GM03348 (cell line): Measurements from ENCODE around the gene TERT.
"Not testable (repeated sequence)": the region's sequence is repeated elsewhere in the genome, so short reads cannot be mapped to it uniquely, and the experiment has no call there.

Experiments used
- DNase-seq: peaks from one replicate; pipeline ENCODE4 v3.0.0; 2012; ENCODE audit warnings: low spot score

TERT gene

DNA sequence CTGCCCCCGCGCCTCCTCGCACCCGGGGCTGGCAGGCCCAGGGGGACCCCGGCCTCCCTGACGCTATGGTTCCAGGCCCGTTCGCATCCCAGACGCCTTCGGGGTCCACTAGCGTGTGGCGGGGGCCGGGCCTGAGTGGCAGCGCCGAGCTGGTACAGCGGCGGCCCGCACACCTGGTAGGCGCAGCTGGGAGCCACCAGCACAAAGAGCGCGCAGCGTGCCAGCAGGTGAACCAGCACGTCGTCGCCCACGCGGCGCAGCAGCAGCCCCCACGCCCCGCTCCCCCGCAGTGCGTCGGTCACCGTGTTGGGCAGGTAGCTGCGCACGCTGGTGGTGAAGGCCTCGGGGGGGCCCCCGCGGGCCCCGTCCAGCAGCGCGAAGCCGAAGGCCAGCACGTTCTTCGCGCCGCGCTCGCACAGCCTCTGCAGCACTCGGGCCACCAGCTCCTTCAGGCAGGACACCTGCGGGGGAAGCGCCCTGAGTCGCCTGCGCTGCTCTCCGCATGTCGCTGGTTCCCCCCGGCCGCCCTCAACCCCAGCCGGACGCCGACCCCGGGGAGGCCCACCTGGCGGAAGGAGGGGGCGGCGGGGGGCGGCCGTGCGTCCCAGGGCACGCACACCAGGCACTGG, 548 bp downstream of the TERT start:
- no peak for DNase-seq

DNA sequence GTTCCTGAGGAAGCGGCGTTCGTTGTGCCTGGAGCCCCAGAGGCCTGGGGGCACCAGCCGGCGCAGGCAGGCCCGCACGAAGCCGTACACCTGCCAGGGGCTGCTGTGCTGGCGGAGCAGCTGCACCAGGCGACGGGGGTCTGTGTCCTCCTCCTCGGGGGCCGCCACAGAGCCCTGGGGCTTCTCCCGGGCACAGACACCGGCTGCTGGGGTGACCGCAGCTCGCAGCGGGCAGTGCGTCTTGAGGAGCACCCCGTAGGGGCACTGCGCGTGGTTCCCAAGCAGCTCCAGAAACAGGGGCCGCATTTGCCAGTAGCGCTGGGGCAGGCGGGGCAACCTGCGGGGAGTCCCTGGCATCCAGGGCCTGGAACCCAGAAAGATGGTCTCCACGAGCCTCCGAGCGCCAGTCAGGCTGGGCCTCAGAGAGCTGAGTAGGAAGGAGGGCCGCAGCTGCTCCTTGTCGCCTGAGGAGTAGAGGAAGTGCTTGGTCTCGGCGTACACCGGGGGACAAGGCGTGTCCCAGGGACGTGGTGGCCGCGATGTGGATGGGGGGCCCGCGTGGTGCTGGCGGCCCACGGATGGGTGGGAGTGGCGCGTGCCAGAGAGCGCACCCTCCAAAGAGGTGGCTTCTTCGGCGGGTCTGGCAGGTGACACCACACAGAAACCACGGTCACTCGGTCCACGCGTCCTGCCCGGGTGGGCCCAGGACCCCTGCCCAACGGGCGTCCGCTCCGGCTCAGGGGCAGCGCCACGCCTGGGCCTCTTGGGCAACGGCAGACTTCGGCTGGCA, 1.3 kb downstream of the TERT start:
- no peak for DNase-seq

- DNase-seq = no peak
These were observed 1.9 kb downstream of the TERT start for GRCh38 chr5:1292846-1293415.

- no peak for DNase-seq
These were observed 2.7 kb downstream of the TERT start for GRCh38 chr5:1292139-1292538.

DNA sequence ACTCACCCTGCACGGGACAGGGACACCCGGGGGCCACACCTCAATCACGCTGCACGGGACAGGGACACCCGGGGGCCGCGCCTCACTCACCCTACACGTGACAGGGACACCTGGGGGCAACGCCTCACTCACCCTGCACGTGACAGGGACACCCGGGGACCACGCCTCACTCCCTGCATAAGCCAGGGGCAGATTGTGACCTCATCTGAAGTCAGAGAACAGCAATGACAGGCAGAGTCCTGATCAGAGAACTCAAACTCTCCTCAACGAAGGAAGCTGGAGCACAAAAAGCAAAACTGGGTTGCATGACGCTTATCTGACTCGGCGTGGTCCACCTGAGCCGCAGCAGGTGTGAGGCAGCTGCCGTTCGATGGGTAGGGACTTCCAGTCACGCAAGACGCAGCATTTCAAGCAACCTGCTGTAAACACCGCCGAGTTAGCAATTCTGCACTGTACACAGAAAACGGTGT, 3.2 kb downstream of the TERT start:
- no peak for DNase-seq

- not testable (repeated sequence) for DNase-seq
These were observed 3.9 kb downstream of the TERT start for GRCh38 chr5:1290956-1291355.

GRCh38 chr5:1289559-1289958, 5.3 kb downstream of the TERT start:
- DNase-seq = not testable (repeated sequence)

DNA sequence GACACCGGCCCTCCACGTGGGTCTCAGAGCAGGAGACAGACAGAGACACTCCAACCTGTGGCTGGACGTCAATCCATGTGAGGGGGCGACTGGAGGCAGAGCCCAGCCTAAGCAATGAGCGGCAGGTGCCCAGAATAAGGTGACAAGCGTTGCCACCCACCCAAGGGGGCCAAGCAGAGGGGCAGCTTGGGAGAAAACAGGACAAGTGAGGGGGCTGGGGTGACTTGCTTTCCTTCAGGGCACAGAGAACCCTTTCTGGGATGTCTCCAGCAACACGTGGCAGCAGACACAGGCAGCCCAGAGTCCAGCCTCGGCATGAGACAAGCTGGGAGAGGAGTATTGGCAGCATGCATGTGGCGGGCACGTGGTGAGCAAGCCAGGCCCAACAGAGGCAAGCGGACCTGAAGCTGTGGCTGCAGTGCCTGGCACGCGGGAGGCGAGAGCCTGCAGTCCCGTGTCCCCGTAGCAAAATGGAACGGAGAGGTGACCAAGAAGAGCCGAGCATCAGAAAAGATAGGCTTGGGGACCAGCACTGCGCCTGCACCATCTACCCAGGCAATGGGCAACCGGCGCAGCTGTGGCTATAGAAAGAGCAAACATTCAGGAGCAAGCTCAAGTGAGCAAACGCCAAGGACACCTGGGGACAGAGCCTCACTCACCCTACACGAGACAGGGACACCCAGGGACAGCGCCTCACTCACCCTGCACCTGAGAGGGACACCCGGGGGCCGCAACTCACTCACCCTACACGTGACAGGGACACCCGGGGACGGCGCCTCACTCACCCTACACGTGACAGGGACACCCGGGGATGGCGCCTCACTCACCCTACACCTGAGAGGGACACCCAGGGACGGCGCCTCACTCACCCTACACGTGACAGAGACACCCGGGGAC, 6.2 kb downstream of the TERT start:
- no peak for DNase-seq

GRCh38 chr5:1285883-1286291, 9.0 kb downstream of the TERT start:
- no peak for DNase-seq

DNA sequence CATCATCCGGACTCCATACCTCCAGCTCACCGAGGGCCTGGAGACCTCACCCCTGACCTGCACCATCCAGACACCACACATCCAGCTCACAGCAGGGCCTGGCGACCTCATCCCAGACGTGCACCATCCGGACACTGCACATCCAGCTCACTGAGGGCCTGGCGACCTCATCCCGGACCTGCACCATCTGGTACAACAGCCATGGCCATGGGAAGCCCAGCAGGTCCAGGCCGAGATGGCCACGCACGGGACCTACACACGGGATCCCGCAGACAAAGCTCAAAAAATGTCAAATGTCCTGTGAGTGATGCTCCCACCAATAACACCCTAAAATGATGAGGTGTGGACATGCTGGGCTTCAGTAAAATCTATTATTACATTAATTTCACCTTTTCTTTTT, 9.7 kb downstream of the TERT start:
- DNase-seq = no peak

DNA sequence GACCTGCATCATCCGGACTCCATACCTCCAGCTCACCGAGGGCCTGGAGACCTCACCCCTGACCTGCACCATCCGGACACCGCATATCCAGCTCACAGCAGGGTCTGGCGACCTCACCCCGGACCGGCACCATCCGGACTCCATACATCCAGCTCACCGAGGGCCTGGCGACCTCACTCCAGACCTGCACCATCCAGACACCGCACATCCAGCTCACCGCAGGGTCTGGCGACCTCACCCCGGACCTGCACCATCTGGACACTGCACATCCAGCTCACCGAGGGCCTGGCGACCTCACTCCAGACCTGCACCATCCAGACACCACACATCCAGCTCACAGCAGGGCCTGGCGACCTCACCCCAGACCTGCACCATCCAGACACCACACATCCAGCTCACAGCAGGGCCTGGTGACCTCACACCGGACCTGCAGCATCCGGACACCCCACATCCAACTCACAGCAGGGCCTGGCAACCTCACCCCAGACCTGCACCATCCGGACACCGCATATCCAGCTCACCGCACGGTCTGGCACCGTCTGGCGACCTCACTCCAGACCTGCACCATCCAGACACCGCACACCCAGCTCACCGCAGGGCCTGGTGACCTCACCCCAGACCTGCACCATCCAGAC, 10.4 kb downstream of the TERT start:
- not testable (repeated sequence) for DNase-seq

DNA sequence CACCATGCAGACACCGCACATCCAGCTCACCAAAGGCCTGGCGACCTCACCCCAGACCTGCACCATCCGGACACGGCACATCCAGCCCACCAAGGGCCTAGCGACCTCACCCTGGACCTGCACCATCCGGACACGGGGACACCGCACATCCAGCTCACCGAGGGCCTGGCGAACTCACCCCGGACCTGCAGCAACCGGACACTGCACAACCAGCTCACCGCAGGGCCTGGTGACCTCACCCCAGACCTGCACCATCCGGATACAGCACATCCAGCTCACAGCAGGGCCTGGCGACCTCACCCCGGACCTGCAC, 11.2 kb downstream of the TERT start:
- not testable (repeated sequence) for DNase-seq

GRCh38 chr5:1282993-1283728, 11.7 kb downstream of the TERT start:
- not testable (repeated sequence) for DNase-seq

DNA sequence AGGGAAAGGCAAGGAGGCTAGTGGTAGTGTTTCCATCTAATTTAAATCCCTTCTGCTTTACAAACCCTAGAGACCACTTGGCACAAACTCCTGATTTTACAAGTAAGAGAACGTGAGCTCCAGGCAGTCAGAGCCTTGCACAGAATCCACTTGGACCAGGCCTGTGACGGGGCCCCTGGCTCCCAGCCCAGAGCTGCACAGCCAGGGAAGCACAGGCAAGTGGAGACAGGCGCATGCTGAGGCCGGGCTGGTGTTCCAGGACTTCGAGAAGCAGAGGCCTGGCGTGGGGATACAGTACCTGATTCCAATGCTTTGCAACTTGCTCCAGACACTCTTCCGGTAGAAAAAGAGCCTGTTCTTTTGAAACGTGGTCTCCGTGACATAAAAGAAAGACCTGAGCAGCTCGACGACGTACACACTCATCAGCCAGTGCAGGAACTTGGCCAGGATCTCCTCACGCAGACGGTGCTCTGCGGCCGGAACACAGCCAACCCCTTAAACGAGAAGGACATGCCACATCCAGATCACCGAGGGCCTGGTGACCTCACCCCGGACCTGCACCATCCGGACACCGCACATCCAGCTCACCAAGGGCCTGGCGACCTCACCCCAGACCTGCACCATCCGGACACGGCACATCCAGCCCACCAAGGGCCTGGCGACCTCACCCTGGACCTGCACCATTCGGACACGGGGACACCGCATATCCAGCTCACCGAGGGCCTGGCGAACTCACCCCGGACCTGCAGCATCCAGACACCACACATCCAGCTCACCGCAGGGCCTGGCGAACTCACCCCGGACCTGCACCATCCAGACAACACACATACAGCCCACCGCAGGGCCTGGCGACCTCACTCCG, 12.5 kb downstream of the TERT start:
- DNase-seq = no peak

DNA sequence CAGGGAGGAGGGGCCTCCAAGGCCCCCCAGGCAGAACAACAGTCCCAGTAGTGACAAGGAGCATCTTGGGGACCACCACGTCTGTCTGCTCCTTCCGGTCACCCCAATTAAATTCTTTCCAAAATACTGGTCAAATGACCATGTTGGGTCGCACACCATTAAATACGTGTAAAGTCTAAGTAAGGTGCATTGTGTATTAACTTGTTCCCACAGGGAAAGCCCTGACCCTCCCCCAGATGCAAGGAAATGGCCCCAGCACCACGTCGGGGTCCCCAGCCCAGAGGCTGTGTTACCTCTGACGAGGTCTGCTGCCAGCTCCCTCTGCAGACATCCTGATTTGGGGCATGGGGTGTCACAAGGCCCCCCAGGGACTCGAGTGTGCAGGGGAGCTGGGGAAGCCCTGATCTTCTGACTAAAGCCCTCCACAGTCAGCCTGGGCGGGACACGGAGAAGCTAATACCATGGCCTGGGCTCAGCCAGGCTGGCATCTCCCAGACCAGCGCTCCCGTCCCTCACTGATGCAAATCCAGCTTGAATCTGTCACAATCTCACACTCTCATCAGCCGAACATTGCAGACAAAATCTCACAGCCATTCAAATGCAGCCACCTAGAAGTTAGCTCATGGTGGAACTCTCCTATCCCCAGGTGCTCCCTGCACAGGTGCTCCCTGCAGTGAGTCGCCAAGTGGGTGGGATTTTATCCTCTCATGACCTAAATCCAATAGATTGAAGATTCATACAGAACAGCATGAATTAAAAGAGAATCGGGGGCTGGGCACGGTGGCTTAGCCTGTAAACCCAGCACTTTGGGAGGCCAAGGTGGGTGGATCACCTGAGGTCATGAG, 13.6 kb downstream of the TERT start:
- no peak for DNase-seq

DNA sequence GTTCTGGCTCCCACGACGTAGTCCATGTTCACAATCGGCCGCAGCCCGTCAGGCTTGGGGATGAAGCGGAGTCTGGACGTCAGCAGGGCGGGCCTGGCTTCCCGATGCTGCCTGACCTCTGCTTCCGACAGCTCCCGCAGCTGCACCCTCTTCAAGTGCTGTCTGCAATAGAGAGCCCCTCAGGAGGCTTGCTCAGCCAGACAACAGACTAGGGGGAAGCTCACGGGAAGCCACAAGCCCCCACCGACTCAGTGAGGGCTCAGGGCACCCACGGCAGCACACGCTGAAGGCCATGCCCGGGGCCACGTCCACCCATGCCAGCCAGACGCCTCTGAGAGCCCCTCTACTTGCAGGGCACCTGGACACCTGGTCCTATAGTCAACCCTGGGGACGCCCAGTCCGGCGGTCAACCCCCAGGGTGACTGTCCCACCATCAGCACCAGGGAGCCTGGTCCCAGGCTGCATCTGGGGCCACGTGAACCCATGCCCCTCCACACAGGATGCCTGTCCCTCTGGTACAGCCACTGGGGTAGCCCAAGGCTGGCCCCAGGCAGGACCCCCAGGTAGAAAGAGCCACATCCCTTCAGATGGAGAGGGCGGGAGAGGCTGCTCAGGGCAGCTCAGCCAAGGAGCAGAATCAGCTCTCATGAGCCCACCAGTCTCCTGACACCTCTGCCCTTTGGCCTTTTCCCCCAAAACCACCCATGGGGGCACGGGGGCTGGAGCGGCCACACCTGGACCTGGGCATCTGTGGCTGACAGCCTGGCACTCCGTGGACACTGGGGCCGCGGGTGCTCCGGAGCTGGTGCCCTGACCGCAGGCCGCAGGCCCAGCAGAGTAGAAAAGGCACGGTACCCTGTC, 14.5 kb downstream of the TERT start:
- DNase-seq = no peak

GRCh38 chr5:1279443-1280151, 15.3 kb downstream of the TERT start:
- no peak for DNase-seq
